Subcutaneous adipose tissue (tissue), 4 donors: ENCODE data around the gene CFD. TPM values are rescaled to one million over a fixed set of nuclear protein-coding genes. Genes with fewer than 3 reads are reported as not detected.

Experiments
- total RNA-seq, 4 donors: library from RNA; depleted of rRNA; stranded (reverse); fragments of >200 nt; gene quantifications; one replicate each; pipeline ENCODE4 v1.1.0, GENCODE V29; 2016
- TF ChIP-seq, protein P1 (sequence below): fragments of 450-650 bp; IDR thresholded peaks from one replicate; pipeline ENCODE4 v1.5.1; 2016; ENCODE audit warnings: low read depth, mild to moderate bottlenecking, control low read depth, antibody characterized with exemption, moderate library complexity

The CFD gene
- total RNA-seq, 4 donors from 2014 or later, result 1,847 to 6,869 (median 2,488) TPM

GRCh38 chr19:844546-844971, 14.9 kb upstream of the CFD start:
- TF ChIP-seq, protein P1, sequence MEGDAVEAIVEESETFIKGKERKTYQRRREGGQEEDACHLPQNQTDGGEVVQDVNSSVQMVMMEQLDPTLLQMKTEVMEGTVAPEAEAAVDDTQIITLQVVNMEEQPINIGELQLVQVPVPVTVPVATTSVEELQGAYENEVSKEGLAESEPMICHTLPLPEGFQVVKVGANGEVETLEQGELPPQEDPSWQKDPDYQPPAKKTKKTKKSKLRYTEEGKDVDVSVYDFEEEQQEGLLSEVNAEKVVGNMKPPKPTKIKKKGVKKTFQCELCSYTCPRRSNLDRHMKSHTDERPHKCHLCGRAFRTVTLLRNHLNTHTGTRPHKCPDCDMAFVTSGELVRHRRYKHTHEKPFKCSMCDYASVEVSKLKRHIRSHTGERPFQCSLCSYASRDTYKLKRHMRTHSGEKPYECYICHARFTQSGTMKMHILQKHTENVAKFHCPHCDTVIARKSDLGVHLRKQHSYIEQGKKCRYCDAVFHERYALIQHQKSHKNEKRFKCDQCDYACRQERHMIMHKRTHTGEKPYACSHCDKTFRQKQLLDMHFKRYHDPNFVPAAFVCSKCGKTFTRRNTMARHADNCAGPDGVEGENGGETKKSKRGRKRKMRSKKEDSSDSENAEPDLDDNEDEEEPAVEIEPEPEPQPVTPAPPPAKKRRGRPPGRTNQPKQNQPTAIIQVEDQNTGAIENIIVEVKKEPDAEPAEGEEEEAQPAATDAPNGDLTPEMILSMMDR, result no peak

DNA sequence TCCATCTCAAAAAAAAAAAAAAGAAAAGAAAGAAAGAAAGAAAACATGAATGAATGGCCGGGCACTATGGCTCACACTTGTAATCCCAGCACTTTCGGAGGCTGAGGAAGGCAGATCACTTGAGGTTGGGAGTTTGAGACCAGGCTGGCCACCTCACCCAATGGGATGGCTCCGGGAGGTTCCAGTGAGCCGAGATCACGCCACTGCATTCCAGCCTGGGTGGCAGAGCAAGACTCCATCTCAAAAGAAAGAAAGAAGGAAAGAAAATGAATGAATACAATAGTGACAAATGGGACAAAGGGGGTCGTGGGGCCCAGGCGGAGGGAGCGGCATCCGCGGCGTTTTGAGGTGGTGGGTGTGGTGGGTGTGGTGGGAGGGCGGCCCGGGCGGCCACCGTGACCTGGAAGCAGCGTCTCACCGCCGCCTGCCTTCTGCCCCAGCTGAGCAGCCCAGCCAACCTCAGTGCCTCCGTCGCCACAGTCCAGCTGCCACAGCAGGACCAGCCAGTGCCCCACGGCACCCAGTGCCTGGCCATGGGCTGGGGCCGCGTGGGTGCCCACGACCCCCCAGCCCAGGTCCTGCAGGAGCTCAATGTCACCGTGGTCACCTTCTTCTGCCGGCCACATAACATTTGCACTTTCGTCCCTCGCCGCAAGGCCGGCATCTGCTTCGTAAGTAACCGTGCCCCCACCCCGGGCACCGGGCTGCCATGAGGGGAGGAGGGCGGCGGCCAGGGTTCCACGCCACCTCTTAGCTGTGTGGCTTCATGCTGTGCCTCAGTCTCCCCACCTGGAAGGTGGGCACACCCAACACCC, 13.6 kb upstream of the CFD start:
- TF ChIP-seq, protein P1, result no peak

DNA sequence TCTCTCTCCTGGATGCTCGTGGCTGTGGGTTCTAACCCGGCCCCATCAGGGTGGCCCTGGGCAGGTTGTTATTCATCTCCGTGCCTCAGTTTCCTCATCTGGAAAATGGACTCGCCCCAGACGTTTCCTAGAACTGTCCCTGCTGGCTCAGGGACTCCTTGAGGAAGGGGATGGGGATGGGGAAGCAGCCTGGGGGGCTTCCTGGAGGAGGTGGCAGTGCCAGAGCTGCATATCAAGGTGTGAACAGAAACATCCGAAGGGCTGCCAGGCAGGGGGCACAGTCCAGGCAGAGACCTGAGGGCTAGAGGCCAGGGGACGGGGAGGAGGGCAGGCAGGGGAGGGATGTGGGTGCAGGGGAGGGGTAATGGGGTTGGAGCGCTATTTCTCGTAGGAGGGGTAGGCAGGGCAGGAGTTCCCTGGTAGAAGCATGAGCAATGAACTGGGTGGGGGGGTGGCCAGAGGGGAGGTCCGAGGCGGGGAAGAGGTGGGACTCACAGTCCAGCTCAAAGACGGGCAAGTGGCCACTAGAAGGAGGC, 11.0 kb upstream of the CFD start:
- TF ChIP-seq, protein P1, result no peak

DNA sequence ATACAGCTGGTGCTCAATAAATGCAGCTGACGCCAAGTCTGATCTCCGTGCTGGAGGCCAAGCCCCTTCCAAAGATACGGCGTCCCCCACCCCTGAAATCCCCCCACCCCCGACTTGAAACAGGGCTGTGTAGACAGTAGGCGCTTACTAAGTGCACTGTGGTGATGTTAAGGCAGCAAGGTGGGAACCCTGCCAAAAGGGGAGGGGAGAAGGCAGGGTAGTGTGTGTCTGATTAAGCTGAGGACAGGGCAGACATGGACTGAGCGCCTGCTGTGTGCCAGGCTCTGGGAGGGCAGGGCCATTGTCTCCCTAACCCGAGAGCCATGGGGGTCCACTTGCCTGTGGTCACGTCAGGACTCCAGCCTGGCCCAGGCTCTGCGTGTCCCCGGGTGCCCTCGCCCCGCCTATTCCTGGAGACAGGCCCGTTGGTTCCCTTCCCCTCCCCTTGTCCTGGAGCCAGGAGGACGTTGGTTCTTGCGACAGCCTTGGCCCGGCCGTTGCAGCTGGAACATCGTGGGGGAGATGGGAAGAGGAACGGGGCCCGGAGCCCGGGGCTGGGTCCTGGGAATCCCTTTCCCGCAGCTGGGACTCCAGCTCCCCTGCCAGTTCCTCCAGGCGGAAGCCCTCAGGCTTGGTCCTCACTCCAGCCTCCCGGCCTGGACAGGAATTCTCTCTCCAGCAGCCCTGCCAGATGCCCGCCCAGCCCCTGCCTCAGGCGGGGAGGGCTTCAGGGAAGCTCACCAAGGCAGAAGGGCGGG, 9.1 kb upstream of the CFD start:
- TF ChIP-seq, protein P1, result no peak

DNA sequence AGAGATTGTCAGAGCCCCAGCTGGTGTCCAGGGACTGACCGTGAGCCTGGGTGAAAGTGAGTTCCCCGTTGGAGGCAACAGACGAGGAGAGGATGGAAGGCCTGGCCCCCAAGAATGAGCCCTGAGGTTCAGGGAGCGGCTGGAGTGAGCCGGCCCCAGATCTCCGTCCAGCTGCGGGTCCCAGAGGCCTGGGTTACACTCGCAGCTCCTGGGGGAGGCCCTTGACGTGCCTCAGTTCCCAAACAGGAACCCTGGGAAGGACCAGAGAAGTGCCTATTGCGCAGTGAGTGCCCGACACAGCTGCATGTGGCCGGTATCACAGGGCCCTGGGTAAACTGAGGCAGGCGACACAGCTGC, 8.5 kb upstream of the CFD start:
- TF ChIP-seq, protein P1, result no peak

- TF ChIP-seq, protein P1, result no peak
These were observed 7.1 kb upstream of the CFD start, which contains the start of gene ELANE for GRCh38 chr19:852136-853013. ELANE (plus strand) TSS chr19:852303; CDS start chr19:852329, 26 bp downstream.
